Measurements from ENCODE around the gene HNRNPA1L2.
"Not testable (repeated sequence)": the region's sequence is repeated elsewhere in the genome, so short reads cannot be mapped to it uniquely, and the experiment has no call there.

Gene HNRNPA1L2

DNA sequence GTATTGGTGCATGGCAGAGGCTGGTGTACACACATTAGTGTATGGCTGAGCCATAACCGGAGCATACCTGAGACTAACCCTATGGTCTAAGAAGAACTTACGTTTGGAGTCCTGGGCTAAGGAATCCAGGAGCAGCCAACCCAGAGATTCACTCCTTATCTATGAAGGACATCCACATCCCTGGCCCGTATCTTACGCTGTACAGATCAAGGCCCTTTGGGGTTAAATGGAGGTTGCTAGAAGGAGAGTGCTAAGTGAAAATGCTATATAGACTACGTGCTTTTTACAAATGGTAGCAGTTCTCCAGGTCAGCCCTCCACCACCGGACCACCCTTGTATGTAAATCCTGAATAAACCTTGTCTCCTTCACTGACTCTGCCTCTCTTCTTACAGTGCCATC, 8.5 kb downstream of the HNRNPA1L2 start:
- no peak for DNase-seq

DNA sequence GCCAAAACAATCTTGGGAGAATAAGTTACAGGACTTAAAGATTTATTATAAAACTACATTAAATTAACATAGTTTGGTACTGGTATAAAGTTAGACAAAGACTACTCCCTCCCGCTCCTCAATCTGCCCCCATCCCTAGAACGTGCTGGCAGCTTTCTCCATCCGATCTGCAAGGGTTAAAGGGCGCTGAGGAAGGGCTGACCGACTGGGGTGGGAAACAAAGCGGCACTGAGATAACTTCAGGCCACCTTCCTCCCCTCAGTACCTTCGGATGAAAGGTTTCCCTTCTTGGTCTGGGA, 9.6 kb downstream of the HNRNPA1L2 start:
- DNase-seq = no peak

DNA sequence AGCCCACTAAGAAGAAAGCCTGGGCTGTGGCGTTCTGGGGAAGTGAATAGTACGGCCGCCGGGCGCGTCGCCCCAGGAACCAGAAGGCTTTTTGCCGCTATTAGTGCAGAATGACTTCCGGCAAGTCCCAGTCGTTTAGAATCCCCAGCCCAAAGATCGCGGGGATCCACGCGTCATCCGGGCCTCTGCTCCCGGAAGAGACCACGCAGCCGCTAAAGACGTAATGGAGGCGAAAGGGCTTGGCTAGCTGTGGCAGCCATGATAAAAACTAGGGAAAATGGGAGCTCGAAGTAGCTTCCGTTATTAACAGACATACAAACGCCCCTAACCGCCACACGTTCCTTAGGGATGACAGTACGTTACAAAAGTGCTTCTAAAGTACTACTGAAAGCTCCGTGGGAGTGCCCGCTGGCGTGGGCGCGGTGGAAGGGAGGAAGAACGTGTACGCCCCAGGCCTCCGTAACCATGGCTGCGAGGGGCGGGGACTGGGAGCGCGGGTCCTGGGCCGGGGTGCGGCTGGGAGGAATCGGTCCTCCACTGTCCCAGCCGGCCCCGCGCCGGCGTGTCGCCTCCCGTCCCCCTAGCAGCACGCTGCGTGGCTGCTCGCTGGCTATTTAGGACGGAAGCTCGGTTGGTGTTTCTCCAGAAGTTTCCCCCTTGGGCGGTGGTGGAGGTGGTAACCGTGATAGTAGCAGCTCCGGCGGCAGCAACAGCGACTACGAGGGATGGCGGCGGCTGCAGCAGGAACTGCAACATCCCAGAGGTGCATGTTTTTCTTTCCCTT, 10.2 kb downstream of the HNRNPA1L2 start, which contains the start of gene SUGT1:
Gene SUGT1 (plus strand): TSS at position 641 of the 784 bp plus-strand sequence. CDS start 85 bp downstream, at position 726.
- peak; percentile 94 for DNase-seq

- no peak for DNase-seq
Measured at GRCh38 chr13:52652980-52653303, 10.7 kb downstream of the HNRNPA1L2 start.

GRCh38 chr13:52659340-52659739, 17.1 kb downstream of the HNRNPA1L2 start:
- no peak for DNase-seq

GRCh38 chr13:52664272-52664671, 22.0 kb downstream of the HNRNPA1L2 start:
- DNase-seq = no peak

DNA sequence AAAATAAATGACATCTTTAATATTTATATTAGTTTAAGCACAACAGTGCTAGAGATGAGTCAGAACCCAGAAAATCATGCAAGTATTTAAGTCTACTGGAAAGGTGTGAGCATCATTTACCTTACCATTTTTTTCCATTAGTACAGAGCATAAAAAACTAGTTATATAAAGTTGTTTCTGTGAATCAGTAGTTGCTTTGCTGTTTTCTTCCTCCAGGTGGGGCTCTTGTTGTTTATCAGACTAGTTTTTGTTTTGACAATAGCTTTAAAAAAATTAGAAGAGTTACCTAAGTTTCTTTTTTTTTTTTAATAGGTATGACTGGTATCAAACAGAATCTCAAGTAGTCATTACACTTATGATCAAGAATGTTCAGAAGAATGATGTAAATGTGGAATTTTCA, 23.1 kb downstream of the HNRNPA1L2 start:
- DNase-seq = no peak

- DNase-seq = no peak
Measured at GRCh38 chr13:52669677-52670076, 27.4 kb downstream of the HNRNPA1L2 start.

DNA sequence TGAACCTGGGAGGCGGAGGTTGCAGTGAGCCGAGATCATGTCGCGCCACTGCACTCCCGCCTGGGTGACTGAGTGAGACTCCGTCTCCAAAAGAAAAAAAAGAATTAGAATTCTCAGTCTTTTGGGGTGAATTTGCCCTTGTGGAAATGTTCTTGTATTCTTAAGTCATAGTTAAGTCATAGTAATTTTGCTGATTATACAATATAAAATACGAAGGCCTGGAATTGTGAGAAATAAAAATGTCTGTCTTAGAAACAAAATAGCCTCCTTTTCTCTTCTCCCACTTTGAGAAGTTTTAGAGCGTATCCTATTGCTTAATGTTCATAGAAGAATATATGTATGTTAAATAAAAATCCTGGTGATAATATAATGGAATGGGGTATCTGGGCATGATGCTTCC, 28.5 kb downstream of the HNRNPA1L2 start:
- DNase-seq = no peak

- no peak for DNase-seq
Measured at GRCh38 chr13:52673465-52673864, 31.2 kb downstream of the HNRNPA1L2 start.

DNA sequence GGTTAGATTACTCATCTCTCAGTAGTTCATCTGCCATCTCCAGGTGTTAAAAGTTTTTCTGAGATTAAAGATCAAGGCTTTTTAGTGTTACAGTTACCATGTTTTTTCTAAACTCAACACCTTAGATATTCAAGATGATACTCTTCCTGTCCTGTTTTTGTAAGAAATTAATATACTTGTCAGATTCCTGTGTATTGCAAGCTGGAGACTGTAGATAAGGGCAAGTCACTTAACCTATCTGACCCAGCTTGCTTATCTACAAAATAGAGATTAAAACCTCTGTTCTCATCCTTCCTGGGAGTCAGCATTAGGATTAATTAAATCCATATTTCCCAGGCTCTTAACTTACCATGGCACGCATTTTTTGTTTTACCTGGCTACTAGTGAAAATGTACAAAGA, 35.6 kb downstream of the HNRNPA1L2 start:
- no peak for DNase-seq

DNA sequence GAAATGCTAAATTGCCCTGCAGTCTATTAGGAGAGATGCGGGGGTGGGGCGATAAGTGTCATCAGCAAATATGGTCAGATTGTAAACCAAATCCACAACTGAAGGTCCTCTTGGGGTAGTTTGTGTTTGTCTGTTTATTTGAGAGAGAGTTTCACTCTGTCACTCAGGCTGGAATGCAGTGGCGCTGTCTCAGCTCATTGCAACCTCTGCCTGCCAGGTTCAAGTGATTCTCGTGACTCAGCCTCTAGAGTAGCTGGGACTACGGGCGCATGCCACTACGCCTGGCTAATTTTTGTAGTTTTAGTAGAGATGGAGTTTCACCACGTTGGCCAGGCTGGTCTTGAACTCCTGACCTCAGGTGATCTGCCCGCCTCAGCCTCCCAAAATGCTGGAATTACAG, 43.6 kb downstream of the HNRNPA1L2 start:
- not testable (repeated sequence) for DNase-seq

- no peak for DNase-seq
Measured at GRCh38 chr13:52686376-52686775, 44.1 kb downstream of the HNRNPA1L2 start.
